HepG2 (cell line): ENCODE data around the gene RAP1A. TPM values are rescaled to one million over a fixed set of nuclear protein-coding genes. Genes with fewer than 3 reads are reported as not detected.

Source experiments
- ARID4A ChIP-seq: sonication (generic); formaldehyde crosslinking; IDR thresholded peaks from 2 replicates; pipeline ENCODE4 v1.5.0; 2020; ENCODE audit warnings: mild to moderate bottlenecking, missing genetic modification reagents, borderline replicate concordance
- ATF7-NPFF ChIP-seq: sonication (generic); formaldehyde crosslinking; IDR thresholded peaks from 2 replicates; pipeline ENCODE4 v1.8.1; 2023; ENCODE audit warnings: mild to moderate bottlenecking, low read depth, missing genetic modification reagents, moderate library complexity
- DNMT1 ChIP-seq: sonication (generic); formaldehyde crosslinking; IDR thresholded peaks from 2 replicates; pipeline ENCODE4 v1.5.1; 2020; ENCODE audit warnings: mild to moderate bottlenecking, missing genetic modification reagents
- ESRRA ChIP-seq: sonication (generic); formaldehyde crosslinking; IDR thresholded peaks from 2 replicates; pipeline ENCODE4 v1.5.1; 2020; ENCODE audit warnings: mild to moderate bottlenecking, low read depth, missing genetic modification reagents
- LBX2 ChIP-seq: sonication (generic); formaldehyde crosslinking; IDR thresholded peaks from 2 replicates; pipeline ENCODE4 v1.5.0; 2020; ENCODE audit warnings: missing genetic modification reagents, mild to moderate bottlenecking, borderline replicate concordance
- MTF2 ChIP-seq: sonication (generic); formaldehyde crosslinking; IDR thresholded peaks from 2 replicates; pipeline ENCODE4 v1.5.0; 2020; ENCODE audit warnings: missing genetic modification reagents, borderline replicate concordance
- MXD3 ChIP-seq: IDR thresholded peaks from 2 replicates; pipeline ENCODE4 v1.6.1; 2016; ENCODE audit warnings: mild to moderate bottlenecking, missing biosample characterization, missing genetic modification reagents
- NONO ChIP-seq, 2 experiments: fragments of 450-650 bp in 1 of 2; sonication (generic) in 1 of 2; formaldehyde crosslinking in 1 of 2; IDR thresholded peaks in 1 of 2; conservative IDR thresholded peaks in 1 of 2; 2 replicates each; pipeline versions ENCODE4 v1.6.1 to v1.8.0; 2017 to 2022; ENCODE audit warnings: mild to moderate bottlenecking in 1 of 2, missing genetic modification reagents in 1 of 2, moderate library complexity in 1 of 2
- NR2F1 ChIP-seq, 2 experiments: fragments of 450-650 bp in 1 of 2; formaldehyde crosslinking in 1 of 2; IDR thresholded peaks; 2 replicates each; pipeline versions ENCODE4 v1.5.0 to v1.6.1; 2016 to 2020; ENCODE audit warnings: mild to moderate bottlenecking in 1 of 2, missing compliant biosample characterization in 1 of 2, missing genetic modification reagents in 1 of 2, moderate library complexity in 1 of 2
- NR3C1 ChIP-seq: sonication (generic); formaldehyde crosslinking; IDR thresholded peaks from 2 replicates; pipeline ENCODE4 v1.4.0; 2020; ENCODE audit warnings: missing genetic modification reagents
- THRA ChIP-seq: sonication (generic); formaldehyde crosslinking; IDR thresholded peaks from 2 replicates; pipeline ENCODE4 v1.4.0; 2020; ENCODE audit warnings: missing genetic modification reagents, borderline replicate concordance
- ZNF12 ChIP-seq: sonication (generic); formaldehyde crosslinking; IDR thresholded peaks from 2 replicates; pipeline ENCODE4 v1.5.0; 2020; ENCODE audit warnings: missing genetic modification reagents
- ZNF333 ChIP-seq: sonication (generic); formaldehyde crosslinking; IDR thresholded peaks from 2 replicates; pipeline ENCODE4 v1.4.0; 2020; ENCODE audit warnings: mild to moderate bottlenecking, missing genetic modification reagents, borderline replicate concordance
- ZNF460 ChIP-seq: sonication (generic); formaldehyde crosslinking; IDR thresholded peaks from 2 replicates; pipeline ENCODE4 v1.5.1; 2020; ENCODE audit warnings: missing genetic modification reagents, mild to moderate bottlenecking, borderline replicate concordance
- ZNF75D ChIP-seq: sonication (generic); formaldehyde crosslinking; IDR thresholded peaks from 2 replicates; pipeline ENCODE4 v1.8.1; 2023; ENCODE audit warnings: missing genetic modification reagents, mild to moderate bottlenecking, borderline replicate concordance
- ZNF788 ChIP-seq: sonication (generic); formaldehyde crosslinking; IDR thresholded peaks from 2 replicates; pipeline ENCODE4 v1.5.0; 2020; ENCODE audit warnings: mild to moderate bottlenecking, missing genetic modification reagents, borderline replicate concordance
- ZNF850 ChIP-seq: sonication (generic); formaldehyde crosslinking; conservative IDR thresholded peaks from 2 replicates; pipeline ENCODE4 v1.9.0; 2021; ENCODE audit warnings: mild to moderate bottlenecking, missing genetic modification reagents
- polyA plus RNA-seq, 8 experiments: library from polyadenylated mRNA; depleted of rRNA in 3 of 8; stranded (reverse) in 7 of 8; unstranded in 1 of 8; fragments of >200 nt; fragmentation: Illumina TruSeq in 4 of 8; extraction: Trizol in 4 of 8; gene quantifications; 2 replicates each; pipeline versions ENCODE4 v1.2.1 to v1.2.3, GENCODE V29; 2011 to 2016; ENCODE audit warnings: low read depth in 4 of 8, missing spikeins in 1 of 8, mixed read lengths in 1 of 8; ENCODE audit not compliant: insufficient read depth in 1 of 8
- total RNA-seq, 5 experiments: library from RNA; depleted of rRNA; stranded (reverse); fragments of >200 nt; fragmentation: Illumina TruSeq; extraction: Trizol; gene quantifications; 2 replicates each; pipeline ENCODE4 v1.2.3, GENCODE V29; 2016; ENCODE audit warnings: low read depth in 1 of 5
- TF ChIP-seq, protein P1 (sequence below): sonication (generic); formaldehyde crosslinking; IDR thresholded peaks from 2 replicates; pipeline ENCODE4 v1.5.0; 2020; ENCODE audit warnings: mild to moderate bottlenecking, missing genetic modification reagents

Gene RAP1A
- total and polyA plus RNA-seq, 2 of the 13 experiments (the other 11 are each of a cell fraction or from before 2014, with no cell fraction given): 19.0 to 20.7 TPM

GRCh38 chr1:111755331-111756123 is 135.9 kb downstream of the RAP1A start, which contains the start of gene DDX20 (continued):
- no peak for TF ChIP-seq MXD3 (CRISPR knock-in tag)
- peak; percentile 79; the same call in 1 of the 2 replicates for TF ChIP-seq ZNF788 (CRISPR knock-in tag)
- TF ChIP-seq ATF7-NPFF: peak; percentile 31
- no peak for TF ChIP-seq ZNF850 (CRISPR knock-in tag)
- no peak for TF ChIP-seq NR3C1 (CRISPR knock-in tag)
- peak; percentile 39; the same call in 1 of the 2 replicates for TF ChIP-seq ZNF12 (CRISPR knock-in tag)
- TF ChIP-seq ESRRA: peak; percentile 66; the same call in 1 of the 2 replicates
- no peak for TF ChIP-seq NONO (IDR thresholded peaks at IDR 0.05)
- TF ChIP-seq NONO (CRISPR knock-in tag; conservative IDR thresholded peaks at IDR 0.05): peak; percentile 77
- TF ChIP-seq, protein P1, sequence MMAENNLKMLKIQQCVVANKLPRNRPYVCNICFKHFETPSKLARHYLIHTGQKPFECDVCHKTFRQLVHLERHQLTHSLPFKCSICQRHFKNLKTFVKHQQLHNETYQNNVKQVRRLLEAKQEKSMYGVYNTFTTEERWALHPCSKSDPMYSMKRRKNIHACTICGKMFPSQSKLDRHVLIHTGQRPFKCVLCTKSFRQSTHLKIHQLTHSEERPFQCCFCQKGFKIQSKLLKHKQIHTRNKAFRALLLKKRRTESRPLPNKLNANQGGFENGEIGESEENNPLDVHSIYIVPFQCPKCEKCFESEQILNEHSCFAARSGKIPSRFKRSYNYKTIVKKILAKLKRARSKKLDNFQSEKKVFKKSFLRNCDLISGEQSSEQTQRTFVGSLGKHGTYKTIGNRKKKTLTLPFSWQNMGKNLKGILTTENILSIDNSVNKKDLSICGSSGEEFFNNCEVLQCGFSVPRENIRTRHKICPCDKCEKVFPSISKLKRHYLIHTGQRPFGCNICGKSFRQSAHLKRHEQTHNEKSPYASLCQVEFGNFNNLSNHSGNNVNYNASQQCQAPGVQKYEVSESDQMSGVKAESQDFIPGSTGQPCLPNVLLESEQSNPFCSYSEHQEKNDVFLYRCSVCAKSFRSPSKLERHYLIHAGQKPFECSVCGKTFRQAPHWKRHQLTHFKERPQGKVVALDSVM (CRISPR knock-in tag): no peak
- no peak for TF ChIP-seq LBX2 (CRISPR knock-in tag)
- TF ChIP-seq THRA (CRISPR knock-in tag): no peak
- no peak for TF ChIP-seq DNMT1
- no peak for TF ChIP-seq ZNF333 (CRISPR knock-in tag)
- TF ChIP-seq NR2F1 (CRISPR knock-in tag; IDR thresholded peaks at IDR 0.05): no peak
- TF ChIP-seq MTF2 (CRISPR knock-in tag): no peak
- no peak for TF ChIP-seq ZNF75D (CRISPR knock-in tag)
- no peak for TF ChIP-seq ZNF460 (CRISPR knock-in tag)
- peak; percentile 92 for TF ChIP-seq ARID4A (CRISPR knock-in tag)
